GM12864 (cell line): ENCODE results near the gene CYP2A13.
A peak's percentile ranks its signal among the peaks of the same experiment; 100 is the strongest.
"Not testable (repeated sequence)": the region's sequence is repeated elsewhere in the genome, so short reads cannot be mapped to it uniquely, and the experiment has no call there.

ENCODE experiments used
- DNase-seq: peaks from one replicate; pipeline ENCODE4 v3.0.0-alpha.2; 2011; ENCODE audit warnings: low read depth
- H3K4me3 ChIP-seq: 2 replicates; pipeline ENCODE4 v1.5.1; 2011; ENCODE audit warnings: mild to moderate bottlenecking, low read depth, low read length, control low read depth
- CTCF ChIP-seq: IDR thresholded peaks from 2 replicates; pipeline ENCODE4 v1.5.1; 2011; ENCODE audit warnings: low read depth, mild to moderate bottlenecking, moderate library complexity, low read length, control low read depth, inconsistent platforms; ENCODE audit errors: missing control alignments

CYP2A13 gene

GRCh38 chr19:41134616-41135015, 46.4 kb downstream of the CYP2A13 start:
- H3K4me3 ChIP-seq, result no peak overlapping the region
- DNase-seq, result no peak
- no peak for TF ChIP-seq CTCF

GRCh38 chr19:41135390-41136384, 47.4 kb downstream of the CYP2A13 start:
- not testable (repeated sequence) for H3K4me3 ChIP-seq, DNase-seq

GRCh38 chr19:41136636-41137455, 48.6 kb downstream of the CYP2A13 start:
- H3K4me3 ChIP-seq, result no peak overlapping the region
- TF ChIP-seq CTCF, result no peak
- no peak for DNase-seq

- TF ChIP-seq CTCF, result peak; percentile 81
- no peak overlapping the region for H3K4me3 ChIP-seq
- peak; percentile 58 for DNase-seq
Measured at GRCh38 chr19:41144403-41144802, 56.2 kb downstream of the CYP2A13 start.
